DMS153 treated with DMSO at 0.1 percent for 48 hours (cell line): ENCODE results near the gene BRWD1.

Experiments used
- DNase-seq: peaks from one replicate; lab custom pipeline; 2025; ENCODE audit not compliant: unreplicated experiment; lab: John Stamatoyannopoulos, UW

The BRWD1 gene

DNA sequence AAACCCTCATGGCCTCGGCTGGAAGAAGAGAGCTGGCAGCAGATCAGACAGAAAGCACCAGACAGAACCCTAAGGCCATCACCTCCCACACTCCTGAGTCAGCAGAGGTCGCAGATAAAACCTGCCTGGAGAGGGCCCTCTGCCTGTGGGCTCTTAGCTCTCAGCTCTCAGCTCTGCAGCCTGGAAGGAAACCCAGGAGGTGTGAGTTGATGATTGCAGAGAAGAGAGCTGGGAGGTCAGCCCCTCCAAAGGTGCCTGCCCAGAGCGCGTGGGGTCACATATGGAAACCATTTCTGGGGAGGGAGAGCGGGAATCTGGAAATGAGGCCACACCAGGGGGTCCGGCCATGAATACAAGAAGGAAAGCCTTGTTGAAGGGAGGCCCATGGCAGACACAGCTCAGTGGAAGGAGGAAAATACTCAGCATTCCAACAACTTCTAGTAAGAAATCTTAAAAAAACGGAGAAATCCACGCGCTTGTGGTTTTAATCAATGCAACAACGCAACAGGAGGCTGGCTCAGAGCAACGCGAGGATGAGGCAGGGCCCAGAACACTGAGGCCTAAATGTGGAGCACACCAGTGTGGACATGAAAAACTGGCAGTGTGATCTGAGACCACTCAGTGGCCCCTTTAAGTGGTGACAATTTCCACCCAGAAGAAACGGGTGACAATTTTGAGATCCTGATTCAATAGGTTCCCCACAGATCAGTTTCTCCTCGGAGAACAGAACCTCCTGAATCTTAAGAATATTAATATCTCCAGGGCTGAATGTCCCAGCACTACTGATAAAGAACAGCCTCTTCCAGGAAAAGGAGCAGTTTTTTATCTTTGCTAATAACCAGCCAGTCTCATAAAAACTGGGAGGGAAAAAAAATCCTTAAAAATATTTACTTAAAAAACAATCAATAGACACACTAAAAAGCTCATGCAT is 175.9 kb downstream of the BRWD1 start:
- no peak for DNase-seq

DNA sequence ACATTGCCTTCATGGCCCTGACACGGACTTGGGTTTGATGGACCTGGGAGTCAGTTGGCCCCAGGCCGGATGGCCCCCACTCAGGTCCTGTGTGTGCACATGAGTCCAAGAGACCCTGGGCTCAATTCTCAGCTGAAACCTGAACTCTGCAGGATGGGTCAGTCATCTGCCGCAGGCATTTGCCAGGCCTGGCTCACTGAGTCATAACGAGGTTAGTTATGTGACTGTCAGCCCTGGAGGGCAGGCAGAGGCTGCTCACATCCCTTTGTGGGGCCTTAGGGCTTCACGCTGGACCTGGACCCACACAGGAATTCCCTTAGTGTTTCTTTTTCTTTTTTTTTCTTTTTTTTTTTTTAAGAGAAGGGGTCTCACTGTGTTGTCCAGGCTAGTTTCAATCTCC is 176.7 kb downstream of the BRWD1 start:
- DNase-seq: no peak

DNA sequence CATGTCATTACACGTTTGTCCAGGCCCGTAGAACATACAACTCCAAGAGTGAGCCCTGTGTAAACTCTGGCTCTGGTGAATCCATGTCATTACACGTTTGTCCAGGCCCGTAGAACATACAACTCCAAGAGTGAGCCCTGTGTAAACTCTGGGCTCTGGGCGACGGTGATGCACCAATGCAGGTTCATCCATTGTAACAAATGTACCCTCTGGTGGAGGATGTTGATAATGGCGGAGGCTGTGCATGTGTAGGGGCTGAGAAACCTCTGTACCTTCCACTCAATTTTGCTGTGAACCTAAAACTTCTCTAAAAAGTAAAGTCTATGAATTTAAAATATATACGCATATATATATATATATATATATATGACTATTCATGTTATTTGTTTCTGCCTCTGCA is 177.3 kb downstream of the BRWD1 start:
- peak; percentile 67 for DNase-seq

DNA sequence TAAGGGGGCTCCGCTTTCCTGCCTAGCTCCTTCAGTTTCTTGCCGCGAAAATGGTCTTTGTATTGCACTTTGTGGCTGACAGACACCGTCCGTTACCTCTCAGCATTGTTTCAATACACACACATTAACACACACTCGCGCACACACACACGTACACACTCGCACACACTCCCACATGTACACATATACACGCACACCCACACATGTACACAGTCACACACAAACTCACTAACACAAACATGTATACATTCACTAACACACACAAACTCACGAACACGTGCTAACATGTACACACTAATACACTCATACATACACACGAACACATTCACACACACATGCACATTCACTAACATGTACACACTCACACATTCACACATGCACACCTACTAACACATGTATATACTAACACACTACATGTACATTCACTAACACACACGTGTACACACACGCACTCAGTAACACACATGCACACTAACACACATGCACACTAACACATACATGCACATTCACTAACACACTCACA is 179.1 kb downstream of the BRWD1 start:
- DNase-seq: no peak
